GM10847 (cell line): ENCODE measurements around the gene STH.

Experiments used
- POLR2A ChIP-seq: IDR thresholded peaks from 2 replicates; pipeline ENCODE4 v1.6.1; 2011; ENCODE audit not compliant: insufficient read length; ENCODE audit errors: extremely low read depth

STH gene, protein sequence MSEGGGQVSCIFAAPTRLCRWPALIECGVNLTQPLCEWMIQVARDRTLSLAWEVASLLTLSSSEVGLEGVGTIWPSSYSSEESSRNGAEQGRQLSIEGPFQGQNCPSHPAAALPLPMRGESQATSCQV

DNA sequence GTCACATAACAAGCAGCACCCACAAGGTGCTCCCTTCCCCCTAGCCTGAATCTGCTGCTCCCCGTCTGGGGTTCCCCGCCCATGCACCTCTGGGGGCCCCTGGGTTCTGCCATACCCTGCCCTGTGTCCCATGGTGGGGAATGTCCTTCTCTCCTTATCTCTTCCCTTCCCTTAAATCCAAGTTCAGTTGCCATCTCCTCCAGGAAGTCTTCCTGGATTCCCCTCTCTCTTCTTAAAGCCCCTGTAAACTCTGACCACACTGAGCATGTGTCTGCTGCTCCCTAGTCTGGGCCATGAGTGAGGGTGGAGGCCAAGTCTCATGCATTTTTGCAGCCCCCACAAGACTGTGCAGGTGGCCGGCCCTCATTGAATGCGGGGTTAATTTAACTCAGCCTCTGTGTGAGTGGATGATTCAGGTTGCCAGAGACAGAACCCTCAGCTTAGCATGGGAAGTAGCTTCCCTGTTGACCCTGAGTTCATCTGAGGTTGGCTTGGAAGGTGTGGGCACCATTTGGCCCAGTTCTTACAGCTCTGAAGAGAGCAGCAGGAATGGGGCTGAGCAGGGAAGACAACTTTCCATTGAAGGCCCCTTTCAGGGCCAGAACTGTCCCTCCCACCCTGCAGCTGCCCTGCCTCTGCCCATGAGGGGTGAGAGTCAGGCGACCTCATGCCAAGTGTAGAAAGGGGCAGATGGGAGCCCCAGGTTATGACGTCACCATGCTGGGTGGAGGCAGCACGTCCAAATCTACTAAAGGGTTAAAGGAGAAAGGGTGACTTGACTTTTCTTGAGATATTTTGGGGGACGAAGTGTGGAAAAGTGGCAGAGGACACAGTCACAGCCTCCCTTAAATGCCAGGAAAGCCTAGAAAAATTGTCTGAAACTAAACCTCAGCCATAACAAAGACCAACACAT lies at the start of gene STH:
STH (plus strand) TSS at position 264 of the 913 bp plus-strand sequence; CDS start at position 294, 30 bp downstream.
- no peak for TF ChIP-seq POLR2A

DNA sequence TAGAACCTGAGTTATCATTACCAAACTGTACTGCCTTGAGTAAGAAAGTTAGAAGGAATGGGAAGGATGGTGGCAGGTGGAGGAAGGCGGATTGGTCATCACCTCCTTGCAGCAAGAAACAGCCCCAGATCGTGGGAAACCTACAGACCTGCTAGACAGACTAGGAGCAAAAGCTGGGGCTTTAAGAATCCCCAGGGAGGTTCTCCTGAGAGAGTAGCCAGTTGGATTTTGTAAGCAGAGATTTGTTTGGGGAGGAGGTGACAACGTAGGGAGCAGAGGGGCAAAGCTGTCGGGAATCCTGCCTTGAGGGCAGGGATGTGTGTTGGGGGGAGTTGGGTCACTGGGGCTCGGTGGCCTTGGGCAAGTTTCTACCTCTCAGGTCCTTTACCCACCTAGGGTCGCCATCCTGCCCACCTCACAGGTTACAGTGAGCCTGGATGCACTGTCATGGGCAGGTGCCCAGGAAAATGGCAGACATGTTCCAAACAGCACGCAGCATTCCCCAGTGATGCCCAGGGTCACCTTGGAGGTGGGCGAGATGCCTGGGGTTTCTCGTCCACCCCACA lies 49.2 kb upstream of the STH start:
- TF ChIP-seq POLR2A: no peak

DNA sequence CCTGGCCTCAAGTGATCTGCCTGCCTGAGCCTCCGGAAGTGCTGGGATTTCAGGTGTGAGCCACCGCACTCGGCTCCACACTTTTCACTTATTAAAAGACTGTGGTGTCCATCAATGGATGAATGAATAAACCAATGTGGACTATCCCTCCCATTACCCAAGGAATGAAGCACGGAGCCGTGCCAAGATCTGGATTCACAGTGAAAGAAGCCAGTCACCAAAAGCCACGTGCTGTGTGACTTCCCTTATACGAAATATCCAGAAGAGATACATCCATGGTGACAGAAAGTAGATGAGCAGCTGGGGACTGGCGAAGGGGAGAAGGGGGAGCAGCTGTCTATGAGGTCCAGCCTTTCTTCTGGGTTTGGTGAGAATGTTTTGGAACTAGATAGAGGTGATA lies 48.2 kb upstream of the STH start:
- TF ChIP-seq POLR2A: no peak

DNA sequence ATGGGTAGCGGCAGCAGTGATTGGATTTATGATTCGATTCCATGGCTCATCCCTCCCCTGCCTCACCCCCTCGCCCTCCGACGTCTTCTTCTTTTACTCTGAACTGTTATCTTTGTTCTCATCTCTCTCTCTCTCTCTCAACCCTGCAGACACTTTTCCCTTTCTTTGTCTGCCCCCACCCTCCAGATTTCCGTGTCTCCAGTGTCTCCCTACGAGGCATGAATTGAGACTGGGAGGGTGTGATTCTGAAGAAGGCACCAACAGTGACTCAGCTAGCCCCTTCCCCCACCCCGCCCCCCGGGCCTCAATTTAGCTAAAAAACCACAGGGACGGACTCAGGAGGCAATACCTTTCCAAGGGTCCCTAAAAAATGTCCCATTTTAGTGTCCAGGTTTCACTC lies 47.6 kb upstream of the STH start:
- no peak for TF ChIP-seq POLR2A

DNA sequence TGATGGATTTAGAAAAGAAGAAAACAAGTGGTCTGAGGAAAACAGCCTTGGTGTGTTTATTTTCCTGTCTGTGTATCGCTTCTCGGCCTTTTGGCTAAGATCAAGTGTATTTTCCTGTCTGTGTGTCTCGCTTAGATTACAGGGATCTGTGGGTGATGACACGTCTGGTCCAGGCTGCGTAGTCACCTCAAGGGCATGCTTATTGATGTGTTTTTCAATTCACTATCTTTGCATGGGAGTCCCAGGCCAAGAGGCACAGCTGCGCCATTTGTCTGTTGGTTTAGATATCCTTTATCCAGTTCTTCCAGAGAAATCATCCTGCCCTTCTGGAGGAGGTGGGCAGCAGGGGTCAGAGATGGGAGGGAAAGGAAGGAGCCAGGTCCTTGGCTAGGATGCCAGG lies 47.1 kb upstream of the STH start:
- no peak for TF ChIP-seq POLR2A

DNA sequence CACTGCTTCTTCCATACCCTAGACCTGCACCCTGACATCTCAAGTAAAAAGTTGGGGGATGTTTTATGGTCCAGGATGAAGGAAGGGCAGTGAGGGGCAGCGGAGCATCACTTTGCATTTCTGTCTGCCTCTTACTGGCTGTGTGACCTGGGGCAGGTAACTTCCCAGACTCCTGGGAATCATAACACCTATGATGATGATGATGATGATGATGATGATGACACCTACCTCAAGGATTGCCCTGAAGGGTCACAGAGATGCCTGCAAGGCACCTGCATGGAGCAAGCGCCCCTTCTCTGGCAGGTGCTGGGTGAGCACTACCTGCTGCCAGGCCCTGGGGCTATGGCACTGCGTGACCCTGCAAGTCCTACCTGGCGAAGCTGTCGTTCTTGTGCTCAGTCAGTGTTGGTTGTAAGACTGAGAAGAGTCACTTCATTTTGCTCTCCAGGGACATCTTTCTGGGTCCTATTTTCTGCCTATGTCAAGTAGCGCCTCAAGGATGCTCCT lies 46.2 kb upstream of the STH start:
- TF ChIP-seq POLR2A: no peak

DNA sequence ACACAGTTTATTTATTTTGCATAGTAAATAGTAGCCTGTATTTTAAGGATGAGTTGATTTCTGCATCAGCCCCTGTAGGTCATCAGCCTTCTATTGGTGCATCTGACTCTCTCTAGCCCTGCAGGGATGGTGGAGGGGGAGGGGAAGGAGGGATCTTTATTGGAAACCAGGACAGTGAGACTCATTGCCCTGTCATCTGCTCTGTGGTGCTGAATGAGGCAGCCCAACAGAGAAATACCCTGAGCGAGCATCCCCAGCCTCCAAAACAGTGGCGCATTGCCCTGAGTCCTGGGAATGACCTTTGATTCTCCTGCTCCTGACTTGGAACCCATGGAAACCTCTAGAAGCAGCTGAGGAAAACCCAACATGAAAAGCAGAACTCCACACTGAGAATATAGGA lies 45.5 kb upstream of the STH start:
- no peak for TF ChIP-seq POLR2A

DNA sequence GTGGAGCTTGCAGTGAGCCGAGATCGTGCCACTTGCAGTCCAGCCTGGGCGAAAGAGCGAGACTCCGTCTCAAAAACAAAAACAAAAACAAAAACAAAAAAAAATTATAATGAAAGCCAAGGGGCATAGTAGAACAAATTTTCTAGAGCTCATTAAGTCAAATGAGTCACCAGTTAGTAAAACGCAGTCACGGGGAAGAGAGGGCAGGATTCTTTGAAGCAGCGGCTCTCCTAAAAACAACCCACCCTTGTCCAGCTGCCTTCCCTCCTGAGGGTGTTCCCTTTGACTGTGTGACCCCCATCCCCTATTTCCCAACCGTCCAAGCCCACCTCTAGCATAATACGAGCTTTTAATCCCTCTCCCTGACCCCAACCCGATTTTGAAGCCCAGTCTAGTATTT lies 44.1 kb upstream of the STH start:
- no peak for TF ChIP-seq POLR2A

DNA sequence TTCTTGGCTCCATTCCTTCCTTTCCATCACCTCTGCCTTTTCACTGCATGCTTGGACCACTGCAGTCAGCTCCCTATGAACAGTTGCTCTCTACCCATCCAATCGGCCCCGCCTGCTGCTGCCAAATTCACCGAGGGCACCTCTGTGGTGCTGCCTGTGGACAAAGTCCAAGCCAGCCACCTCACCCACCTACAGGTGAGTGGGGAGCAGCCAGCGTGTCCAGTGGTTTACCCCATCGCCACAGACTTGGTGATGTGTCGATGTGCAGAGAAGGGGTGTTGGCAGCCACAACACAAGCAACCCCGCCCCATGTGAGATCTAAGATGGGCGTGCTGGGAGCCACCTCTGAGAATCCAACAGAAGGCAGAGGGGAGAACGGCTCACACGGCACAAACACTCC lies 43.7 kb upstream of the STH start:
- no peak for TF ChIP-seq POLR2A

DNA sequence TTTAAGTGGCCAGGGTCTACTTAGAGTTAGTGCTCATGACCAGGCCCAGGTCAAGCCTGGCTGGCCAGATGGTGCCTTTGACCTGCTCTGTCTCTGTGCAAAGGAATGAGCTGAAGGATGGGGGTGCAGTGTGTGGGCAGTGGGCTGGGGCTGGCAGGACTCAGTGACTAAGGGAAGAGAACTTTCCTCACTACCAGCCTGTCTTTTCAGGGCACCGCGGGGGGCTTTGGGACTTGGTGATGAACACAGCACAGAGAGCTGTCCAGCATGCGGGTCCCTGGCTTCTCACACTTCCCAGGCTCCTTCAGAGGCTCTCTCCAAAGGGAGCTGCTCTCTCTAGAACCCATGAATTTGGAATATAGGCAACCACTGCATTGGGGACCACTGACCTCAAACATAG lies 43.0 kb upstream of the STH start:
- no peak for TF ChIP-seq POLR2A

DNA sequence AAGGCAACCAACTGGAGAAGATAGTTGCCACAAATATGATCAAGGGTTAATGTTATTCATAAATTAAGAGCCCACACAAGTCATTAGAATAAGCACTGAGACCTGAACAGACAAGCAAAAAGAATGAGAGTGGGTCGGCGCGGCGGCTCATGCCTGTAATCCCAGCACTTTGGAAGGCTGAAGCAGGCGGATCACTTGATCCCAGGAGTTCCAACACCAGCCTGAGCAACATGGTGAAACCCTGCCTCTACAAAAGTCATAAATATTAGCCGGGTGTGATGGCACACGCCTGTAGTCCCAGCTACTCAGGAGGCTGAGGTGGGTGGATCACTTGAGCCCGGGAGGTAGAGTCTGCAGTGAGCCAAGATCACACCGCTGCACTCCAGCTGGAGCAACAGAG lies 40.7 kb upstream of the STH start:
- no peak for TF ChIP-seq POLR2A

DNA sequence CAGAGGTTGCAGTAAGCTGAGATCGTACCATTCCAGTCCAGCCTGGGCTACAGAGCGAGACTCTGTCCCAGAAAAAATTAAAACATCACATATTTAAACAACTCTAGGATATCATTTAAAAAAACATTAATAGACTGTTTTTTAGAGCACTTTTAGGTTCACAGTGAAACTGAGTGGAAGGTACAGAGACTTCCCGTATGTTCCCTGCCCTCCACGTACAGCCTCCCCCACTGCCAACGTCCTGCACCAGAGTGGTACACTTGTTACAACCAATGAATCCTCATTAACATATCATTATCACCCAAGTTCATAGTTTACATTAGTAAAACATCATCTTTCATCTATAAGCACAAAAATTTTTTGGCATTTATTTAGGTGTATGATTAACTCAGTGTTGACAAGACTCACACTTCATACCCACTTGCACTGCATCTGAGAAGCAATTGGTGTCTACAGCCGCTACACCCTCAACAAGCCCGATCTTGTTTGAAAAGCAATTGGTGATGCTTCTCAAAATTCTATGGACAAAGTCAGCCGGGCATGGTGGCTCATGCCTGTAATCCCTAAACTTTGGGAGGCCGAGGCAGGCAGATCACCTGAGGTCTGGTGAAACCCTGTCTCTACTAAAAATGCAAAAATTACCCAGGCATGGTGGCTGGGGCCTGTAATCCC lies 39.9 kb upstream of the STH start:
- no peak for TF ChIP-seq POLR2A

DNA sequence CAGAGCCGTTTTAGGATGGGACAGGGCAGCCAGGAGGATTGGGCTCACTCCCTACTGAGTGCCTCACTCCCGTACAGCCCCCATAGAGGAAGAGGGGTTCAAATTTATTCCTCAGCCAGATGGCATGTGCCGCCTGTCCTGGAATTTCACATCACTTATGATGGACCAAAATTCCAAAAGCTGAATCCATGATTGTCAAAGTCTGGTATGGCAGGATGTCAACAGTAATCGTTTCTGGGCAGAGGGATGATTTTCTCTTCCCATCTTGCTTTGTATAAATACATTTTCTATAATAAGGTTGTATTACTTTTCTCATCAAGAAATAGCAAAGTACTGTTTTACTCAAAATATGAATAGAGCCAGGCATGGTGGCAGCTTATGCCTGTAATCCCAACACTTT lies 38.7 kb upstream of the STH start:
- TF ChIP-seq POLR2A: no peak

DNA sequence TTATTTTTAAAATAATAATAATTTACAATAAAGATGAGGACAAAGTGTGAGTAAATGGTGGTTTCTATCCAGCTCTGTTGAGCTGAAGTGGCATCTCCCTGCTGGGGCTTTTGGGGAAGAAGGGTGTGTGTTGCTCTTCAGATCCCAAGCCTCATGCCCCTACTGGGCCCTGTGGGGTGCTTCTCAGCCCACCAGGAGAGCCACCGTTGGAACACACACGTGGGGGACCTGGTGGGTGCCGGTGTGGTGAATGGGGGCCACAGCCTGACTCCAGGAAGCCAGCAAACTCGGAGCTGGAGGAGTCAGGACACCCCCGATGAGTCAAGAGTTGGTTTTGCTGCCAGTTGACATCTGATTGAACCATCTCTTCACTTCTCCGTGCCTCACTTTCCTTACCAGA lies 37.8 kb upstream of the STH start:
- no peak for TF ChIP-seq POLR2A

DNA sequence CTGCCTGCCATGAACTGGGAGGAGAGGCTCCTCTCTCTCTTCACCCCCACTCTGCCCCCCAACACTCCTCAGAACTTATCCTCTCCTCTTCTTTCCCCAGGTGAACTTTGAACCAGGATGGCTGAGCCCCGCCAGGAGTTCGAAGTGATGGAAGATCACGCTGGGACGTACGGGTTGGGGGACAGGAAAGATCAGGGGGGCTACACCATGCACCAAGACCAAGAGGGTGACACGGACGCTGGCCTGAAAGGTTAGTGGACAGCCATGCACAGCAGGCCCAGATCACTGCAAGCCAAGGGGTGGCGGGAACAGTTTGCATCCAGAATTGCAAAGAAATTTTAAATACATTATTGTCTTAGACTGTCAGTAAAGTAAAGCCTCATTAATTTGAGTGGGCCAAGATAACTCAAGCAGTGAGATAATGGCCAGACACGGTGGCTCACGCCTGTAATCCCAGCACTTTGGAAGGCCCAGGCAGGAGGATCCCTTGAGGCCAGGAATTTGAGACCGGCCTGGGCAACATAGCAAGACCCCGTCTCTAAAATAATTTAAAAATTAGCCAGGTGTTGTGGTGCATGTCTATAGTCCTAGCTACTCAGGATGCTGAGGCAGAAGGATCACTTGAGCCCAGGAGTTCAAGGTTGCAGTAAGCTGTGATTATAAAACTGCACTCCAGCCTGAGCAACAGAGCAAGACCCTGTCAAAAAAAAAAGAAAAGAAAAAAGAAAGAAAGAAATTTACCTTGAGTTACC lies 36.7 kb upstream of the STH start:
- TF ChIP-seq POLR2A: no peak

DNA sequence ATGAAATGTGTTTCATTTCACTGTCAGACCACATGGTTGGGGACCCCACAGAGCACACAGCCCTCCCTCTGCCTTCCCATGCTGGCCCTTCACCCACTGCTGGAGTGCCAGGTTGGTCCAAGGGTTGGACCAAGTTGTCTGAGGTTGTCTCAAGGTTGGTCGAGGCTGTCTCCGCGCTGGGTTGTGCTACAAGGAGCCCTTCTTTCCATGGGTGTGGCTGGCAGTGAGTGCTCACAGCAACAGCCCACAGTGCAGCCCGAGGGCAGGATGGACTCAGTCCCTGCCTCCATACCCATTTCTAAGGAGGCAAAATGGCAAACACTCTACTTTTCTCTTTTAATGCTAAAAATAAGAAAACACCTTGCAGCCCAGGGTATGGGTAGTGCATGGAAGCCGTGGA lies 35.8 kb upstream of the STH start:
- no peak for TF ChIP-seq POLR2A

DNA sequence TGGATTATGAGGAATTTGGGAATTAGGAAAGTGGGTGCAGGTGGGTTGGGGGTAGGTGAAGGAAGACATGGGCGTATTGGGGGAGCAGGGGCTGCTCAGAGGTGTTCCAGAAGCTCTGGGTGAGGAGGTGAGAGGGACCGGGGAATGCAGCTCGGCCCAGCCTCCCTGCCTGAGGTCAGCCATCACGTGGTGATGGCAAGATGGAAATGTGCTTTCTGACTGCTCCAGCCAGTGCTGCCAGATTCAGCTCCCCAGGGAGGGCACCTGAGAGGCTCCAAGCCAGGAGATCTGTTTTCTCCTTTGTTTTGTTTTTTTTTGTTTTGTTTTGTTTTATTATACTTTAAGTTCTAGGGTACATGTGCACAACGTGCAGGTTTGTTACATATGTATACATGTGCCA lies 35.2 kb upstream of the STH start:
- TF ChIP-seq POLR2A: no peak
